AG04449 (cell line): ENCODE measurements around the gene BCAS2.

Source experiments
- CTCF ChIA-PET: fragments of 350-600 bp; formaldehyde crosslinking; extraction: SDS; loops from one replicate; lab custom pipeline; 2021; ENCODE audit warnings: antibody characterized with exemption; lab: Yijun Ruan, JAX
- POLR2A ChIA-PET: fragments of 400-600, 350-600 bp; formaldehyde crosslinking; extraction: SDS; loops from one replicate; lab custom pipeline; 2020; ENCODE audit warnings: antibody characterized with exemption, inconsistent platforms; lab: Yijun Ruan, JAX
- DNase-seq: peaks from one replicate; pipeline ENCODE4 v3.0.0-alpha.2; 2010; ENCODE audit warnings: low read depth, low spot score
- H3K4me3 ChIP-seq: 2 replicates; pipeline ENCODE4 v1.5.1; 2011; ENCODE audit warnings: low read depth, mild to moderate bottlenecking, control low read depth, low read length
- CTCF ChIP-seq: IDR thresholded peaks from one replicate; pipeline ENCODE4 v1.5.1; 2011; ENCODE audit warnings: mild to moderate bottlenecking, moderate library complexity, low read length, control low read depth, inconsistent platforms; ENCODE audit not compliant: insufficient read depth; ENCODE audit errors: missing control alignments

Gene BCAS2

GRCh38 chr1:114530224-114530623, 51.2 kb downstream of the BCAS2 start:
- no peak for TF ChIP-seq CTCF
- no peak overlapping the region for H3K4me3 ChIP-seq
- CTCF ChIA-PET: no interaction called here
- no peak for DNase-seq
- POLR2A ChIA-PET: no interaction called here

GRCh38 chr1:114524944-114525343, 56.5 kb downstream of the BCAS2 start:
- POLR2A ChIA-PET: no interaction called here
- no peak for TF ChIP-seq CTCF
- DNase-seq: no peak
- CTCF ChIA-PET: no interaction called here
- H3K4me3 ChIP-seq: no peak overlapping the region

- POLR2A ChIA-PET: no interaction called here
- DNase-seq: no peak
- H3K4me3 ChIP-seq: no peak overlapping the region
- TF ChIP-seq CTCF: no peak
- CTCF ChIA-PET: no interaction called here
These were observed 59.2 kb downstream of the BCAS2 start for GRCh38 chr1:114522264-114522575.

GRCh38 chr1:114521396-114522263, 59.8 kb downstream of the BCAS2 start:
- POLR2A ChIA-PET: no interaction called here
- CTCF ChIA-PET: no interaction called here
- TF ChIP-seq CTCF: no peak

More at GRCh38 chr1:114521396-114522263, 59.8 kb downstream of the BCAS2 start:
- no peak for DNase-seq
- H3K4me3 ChIP-seq: no peak overlapping the region
